ENCODE measurements around the gene FRRS1.
A peak's percentile ranks its signal among the peaks of the same experiment; 100 is the strongest.
"Not testable (repeated sequence)": the region's sequence is repeated elsewhere in the genome, so short reads cannot be mapped to it uniquely, and the experiment has no call there.

Gene FRRS1

DNA sequence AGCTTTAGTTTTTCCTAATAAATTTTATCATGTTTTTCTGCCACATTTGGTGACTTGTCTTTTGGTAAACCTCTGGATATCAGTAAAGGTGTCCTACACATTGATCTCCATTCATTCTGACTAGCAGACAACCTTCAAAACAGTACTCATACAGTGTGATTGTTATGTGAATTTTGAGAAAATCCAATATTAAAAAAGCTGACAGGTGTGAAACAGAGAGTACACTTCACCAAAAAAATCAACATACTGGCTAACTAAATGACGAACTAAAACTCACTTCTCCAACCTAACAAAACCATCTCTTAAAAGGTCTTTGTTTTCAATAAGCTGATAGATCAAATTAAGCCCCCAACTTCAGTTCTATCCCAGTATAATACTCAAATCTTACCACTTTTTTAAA, 1.5 kb downstream of the FRRS1 start:
- no peak for DNase-seq

DNA sequence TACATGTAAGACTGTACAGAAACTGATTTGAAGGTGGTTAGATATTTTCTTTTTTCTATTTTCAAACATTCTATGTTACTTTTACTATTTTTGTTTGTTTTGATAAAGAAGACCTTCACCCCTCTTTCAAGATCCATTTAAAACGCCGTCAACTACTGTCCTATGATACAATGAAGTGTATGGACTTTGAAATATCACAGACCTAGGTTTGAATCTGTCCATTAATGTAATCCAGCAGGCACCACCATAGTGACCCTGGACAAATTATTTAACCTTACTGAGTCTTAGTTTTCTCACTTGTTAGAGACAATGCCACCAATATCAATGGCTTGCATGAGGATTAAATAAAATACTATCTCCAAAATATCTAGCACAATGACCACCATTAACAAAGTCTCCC, 2.0 kb downstream of the FRRS1 start:
- DNase-seq: no peak

DNA sequence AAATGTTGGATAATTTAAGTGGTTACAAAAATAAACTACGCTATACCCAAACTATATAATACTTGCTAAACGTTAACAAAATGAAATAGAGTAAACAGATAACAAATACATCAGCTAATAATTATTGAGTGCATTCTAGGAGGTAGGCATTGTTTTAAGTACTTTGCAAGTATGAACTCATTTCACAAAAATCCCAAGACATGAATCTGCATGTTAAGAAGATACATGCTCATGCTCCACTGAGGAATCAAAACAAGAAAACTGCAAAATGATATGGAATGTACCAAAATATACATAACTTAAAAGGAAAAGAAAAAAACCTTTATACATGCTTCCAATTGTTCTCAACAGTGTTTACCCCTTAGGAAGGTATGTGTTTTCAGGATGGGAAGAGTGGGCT, 2.5 kb downstream of the FRRS1 start:
- DNase-seq: no peak

DNA sequence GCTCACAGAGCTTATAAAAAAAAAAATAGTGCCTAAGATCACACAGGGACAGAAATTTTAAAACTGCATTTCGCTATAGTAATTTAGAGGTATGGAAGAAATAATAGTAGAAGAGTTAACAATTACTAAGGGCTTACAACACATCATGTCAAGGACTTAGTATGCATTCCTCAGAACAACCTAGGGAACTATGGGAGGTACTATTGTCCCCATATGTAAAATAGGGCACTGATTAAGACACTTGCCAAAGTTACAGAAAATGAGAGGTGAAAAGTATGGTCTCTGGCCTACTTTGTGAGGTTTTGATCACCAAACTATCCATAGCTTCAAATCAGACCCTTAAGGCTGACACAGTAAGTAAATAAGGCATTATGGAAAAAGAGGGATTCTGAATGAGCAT, 4.7 kb downstream of the FRRS1 start:
- no peak for DNase-seq

DNA sequence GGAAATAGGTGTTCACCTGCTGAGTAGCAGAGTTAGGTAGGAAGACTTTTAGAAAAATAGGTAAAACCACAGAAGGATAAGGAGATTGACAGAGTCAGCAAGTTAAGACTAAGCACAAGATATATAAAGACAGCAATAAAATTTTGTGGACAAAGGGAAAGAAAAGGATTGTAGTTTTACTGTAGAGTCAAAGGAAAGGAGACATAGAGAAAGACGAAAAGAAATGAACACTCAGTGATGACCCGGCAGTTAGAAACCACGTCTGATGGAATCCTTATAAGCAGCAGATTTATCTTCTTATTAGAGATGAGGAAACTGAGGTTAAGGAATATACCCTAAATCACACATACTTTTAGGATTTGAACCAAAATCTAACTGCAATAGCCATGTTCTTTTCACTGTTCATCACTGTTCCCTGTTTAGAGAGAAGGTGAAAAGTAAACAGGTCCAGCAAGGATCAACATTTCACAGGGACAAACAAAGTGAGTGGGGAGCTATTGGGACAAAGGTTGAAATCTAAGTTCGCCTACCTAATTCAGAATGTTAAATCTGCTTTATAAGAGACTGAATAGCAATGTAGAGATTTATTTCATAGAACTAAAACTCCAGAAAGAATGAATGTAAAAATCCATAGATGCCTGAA, 6.8 kb downstream of the FRRS1 start:
- no peak for DNase-seq

DNA sequence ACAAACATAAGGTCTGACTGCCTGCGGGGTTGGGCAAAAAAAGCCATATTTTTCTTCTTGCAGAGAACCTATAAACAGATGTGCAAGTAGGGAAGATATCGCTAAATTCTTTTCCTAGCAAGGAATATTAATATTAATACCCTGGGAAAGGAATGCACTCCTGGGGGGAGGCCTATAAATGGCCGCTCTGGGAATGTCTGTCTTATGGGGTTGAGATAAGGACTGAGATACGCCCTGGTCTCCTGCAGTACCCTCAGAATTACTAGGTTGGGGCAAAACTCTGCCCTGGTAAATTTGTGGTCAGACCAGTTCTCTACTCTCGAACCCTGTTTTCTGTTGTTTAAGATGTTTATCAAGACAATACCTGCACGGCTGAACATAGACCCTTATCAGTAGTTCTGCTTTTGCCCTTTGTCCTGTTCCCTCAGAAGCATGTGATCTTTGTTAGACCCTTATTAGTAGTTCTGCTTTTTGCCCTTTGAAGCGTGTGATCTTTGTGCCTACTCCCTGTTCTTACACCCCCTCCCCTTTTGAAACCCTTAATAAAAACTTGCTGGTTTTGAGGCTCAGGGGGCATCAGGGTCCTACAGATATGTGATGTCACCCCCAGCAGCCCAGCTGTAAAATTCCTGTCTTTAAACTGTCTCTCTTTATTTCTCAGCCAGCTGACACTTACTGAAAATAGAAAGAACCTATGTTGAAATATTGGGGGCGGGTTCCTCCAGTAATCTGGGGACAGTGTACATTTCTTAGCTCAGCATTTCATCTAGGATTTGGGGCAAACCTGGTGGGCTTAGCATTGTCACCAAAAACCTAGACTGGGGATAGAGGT, 7.5 kb downstream of the FRRS1 start:
- not testable (repeated sequence) for DNase-seq

DNA sequence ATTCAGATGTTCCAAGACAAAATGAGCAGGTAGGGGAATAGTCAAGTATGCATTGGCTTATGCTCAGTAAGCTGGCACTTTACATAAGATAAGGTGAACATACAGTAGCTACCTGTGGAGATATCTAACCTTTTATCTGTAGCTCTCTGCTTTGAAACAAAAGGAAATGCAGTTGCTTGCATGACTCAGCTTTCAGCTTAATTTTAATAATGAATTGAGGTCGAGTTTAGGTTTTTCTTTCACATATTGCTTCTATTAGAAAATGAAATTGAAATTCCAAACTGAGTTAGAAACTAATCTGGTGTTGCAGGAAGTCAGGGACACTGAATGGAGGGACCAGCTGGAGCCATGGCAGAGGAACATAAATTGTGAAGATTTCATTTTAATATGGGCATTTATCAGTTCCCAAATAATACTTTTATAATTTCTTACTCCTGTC, 8.3 kb downstream of the FRRS1 start:
- no peak for DNase-seq

DNA sequence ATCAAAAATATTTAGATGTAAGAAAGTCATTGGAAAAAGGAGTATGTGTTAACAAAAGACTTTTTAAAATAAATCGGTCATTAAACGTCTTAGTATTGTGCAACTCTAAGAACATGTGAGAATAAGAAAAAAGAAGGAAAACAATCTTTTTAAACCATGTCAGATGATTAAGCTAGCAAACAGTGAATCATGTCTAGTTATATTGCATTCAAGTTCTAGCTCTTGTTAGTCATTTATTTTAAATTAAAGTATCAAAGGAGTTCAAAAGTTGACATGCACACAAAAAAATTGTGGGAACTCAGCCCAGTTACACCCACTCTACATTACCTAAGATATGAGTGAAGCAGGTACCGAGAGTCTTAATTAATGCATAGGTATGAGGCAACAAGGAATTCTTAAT, 9.8 kb downstream of the FRRS1 start:
- DNase-seq: no peak

DNA sequence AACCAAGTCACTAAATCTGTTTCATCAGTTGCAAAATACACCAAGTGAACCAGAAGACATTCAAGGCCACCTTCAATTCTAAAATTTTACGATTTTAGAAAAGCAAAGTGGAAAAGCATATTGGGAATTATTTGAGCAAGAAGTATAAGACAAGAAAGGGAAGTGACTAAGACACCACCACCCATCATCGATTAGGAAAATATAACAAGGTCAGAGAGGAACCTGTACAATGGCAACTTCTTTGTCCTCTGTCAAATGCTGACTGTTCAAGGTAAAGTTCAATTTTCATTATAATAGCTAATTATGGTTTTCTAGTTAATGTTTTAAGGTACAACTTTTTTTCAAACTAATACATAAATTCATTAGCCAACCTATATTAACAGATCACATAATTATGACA, 10.8 kb downstream of the FRRS1 start:
- DNase-seq: no peak

DNA sequence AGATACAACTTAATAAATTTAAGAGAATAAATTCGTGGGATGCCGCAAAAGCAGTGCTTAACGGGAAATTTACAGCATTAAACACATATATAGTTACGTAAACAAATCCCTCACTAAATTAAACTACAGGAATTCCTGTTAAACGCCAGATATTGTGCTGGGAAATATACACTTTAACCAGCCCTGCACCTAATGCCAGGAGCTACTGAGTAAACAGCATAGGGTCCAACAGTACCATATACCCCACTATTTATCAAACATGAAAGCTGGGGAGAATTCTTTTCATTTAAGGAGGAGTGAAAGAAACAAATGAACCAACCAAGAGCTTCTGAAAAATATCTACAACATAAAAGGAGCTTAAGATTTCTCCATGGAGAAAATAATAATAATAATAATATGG, 11.7 kb downstream of the FRRS1 start:
- DNase-seq: no peak

DNA sequence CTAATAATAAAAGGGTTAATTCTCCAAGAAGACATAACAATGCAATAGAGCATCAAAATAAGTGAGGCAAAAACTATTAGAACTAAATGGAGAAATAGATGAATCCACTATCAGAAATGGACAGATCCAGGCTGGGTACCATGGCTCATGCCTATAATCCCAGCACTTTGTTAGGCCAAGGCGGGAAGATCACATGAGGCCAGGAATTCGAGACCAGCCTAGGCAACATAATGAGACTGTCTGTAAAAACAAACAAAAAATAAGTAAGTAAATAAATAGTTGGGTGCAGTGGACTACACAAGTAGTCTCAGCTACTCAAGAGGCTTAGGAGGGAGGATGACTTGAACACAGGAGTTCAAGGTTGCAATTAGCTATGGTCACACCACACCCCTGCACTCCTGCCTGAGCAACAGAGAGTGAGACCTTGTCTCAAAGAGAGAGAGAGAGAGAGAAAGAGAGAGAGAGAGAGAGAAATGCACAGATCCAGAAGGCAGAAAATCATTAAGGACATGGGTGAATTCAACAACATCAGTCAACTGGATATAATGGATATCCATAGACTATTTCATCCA, 12.3 kb downstream of the FRRS1 start:
- DNase-seq: peak; percentile 28

DNA sequence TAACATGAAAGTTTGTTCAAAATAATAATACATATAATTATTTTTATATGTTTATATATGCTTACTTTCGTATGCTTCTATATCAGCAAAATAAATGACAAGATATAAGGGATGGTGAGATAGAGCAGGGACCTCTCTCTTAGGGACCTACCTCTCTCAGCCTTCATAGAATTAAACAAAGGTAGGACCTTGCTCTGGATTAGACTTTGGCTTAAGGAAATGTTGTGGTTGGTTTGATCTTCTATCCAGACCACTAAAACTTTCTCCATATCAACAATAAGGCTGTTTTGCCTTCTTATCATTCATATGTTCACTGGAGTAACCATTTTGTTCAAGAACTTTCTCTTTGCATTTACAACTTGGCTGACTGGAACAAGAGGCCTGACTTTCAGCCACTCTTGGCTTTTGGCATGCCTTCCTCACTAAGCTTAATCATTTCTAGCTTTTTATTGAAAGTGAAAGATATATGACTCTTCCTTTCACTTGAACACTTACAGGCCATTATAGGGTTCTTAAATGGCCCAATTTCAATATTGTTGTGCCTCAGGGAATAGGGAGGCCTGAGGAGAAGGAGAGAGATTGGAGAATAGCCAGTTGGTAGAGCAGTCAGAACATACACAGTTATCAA, 14.4 kb downstream of the FRRS1 start:
- no peak for DNase-seq

DNA sequence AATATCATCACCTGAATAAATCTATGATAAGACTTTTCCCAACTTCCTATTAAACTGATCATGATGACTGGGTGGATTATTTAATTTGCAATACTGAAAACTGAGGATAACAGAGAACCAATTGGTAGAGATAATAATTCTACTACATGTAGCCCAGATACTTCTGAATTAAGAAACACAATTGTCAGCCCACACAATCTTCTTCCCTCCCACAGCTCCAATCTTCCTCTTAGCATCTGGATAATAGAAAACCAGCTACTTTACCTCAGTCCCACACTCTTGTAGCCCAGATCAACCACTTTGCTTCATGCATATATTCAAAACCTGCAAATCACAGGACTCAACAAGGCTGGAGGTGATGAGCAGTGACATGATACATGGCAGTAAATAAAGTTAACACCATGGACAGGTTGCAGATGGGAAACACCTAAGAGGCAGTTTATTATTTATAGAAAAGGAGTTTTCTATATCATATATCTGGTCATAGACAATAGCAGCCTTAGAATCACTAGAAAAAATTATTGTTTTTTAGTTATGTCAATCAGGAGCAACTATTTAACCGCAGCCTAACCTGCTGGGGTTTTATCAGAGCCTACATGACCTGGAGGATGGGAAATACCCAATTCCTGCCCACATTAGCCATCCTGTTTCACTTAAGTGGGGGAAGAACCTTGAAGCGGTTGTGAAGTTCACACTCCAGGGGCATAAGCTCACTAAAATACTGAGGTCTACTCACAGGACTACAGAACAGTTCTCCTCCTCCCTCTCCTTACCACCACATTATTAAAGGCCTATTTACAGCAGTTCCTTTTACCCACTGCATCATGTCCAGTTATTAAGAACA, 16.7 kb downstream of the FRRS1 start:
- no peak for DNase-seq

DNA sequence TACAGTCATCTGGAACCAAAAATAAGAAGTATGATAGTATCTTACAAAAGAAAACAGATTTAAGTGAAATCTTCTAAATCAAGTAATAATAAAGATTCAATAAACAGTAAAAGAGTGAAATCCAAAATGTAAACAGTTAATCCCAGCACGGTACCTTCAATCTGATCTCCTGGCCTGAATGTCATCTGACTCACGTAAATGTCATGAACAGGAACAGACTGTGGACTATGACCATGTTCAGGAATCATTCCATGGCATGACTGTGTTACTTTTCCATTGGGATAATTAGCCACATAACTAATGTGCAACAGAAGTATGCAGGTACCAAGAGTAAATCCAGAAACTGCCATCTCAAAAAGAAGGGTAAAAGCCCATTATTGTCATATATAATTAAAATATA, 18.0 kb downstream of the FRRS1 start:
- no peak for DNase-seq

DNA sequence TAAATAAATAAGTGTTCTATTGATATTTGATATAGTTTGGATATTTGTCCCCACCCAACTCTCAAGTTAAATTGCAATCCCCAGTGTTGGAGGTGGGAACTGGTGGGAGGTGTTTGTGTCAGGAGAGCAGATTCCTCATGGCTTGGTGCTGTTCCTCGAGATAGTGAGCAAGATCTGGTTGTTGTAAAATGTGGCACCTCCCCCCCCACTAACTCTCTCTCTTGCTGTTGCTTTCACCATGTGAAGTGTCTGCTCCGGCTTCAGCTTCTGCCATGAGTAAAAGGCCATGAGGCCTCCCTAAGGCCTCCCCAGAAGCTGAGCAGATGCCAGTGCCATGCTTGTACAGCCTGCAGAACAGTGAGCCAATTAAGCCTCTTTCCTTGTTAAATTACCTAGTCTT, 20.8 kb downstream of the FRRS1 start:
- no peak for DNase-seq

DNA sequence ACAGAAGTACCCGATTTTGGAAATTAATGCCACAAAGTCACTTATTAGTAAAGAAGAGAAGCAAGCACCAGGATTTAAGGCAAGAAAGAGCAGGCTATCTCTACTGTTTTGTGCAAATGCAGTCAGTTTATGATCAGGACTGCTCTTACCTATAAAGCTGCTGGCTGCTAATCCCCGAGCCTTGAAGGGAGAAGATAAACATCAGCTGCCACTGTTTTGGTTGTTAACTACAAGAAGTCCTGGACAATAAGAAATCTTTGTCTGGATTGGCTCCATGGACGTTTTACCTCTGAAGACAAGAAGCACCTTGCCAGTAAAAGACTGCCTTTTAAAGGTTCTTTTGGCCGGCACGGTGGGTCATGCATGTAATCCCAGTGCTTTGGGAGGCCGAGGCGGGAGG, 21.4 kb downstream of the FRRS1 start:
- DNase-seq: no peak

DNA sequence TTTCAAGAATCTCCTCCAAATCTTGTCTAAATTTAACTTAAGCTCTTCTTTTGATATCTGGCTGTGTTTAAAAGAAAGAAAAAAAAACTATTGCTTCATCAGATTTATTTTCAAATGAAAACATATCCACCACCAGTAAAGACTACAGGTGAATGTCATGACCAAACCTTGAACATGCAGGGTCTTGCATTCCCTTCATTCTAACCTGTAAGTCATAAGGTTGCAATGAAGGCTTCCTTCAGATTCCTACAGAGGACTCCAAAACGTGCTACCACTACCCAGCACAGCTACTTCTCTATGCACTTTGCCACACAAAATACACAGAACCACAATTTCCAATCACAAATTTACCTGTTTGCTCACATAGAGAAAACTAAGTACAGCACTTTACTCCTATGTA, 26.3 kb downstream of the FRRS1 start:
- DNase-seq: no peak

DNA sequence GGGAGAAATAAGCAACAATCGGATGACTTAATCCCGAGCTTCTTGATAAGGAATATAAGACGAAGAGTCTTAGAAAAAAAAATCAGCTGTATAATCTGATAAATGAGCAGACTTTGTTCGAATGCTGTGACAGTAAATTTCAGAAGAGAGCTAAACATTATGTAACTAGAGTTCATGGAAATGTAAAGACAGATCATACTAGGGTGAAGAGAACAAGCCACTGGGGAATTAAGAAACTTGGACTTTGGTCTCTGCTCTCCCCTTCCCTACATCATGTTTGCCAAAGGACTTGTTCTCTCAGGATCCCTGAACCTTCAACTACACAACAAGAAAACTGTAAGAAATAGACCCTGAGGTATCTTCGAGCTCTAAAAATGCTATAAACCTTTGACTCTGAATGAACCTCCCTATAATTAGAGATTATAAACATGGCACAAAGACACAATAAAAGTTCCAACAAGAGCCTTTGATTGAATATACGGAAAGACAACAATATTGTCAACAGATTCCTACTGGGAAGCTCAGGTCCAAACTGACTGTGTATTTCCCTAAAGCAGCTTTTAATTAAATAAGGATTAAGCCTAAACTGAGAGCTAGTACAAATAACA, 27.5 kb downstream of the FRRS1 start:
- DNase-seq: no peak

DNA sequence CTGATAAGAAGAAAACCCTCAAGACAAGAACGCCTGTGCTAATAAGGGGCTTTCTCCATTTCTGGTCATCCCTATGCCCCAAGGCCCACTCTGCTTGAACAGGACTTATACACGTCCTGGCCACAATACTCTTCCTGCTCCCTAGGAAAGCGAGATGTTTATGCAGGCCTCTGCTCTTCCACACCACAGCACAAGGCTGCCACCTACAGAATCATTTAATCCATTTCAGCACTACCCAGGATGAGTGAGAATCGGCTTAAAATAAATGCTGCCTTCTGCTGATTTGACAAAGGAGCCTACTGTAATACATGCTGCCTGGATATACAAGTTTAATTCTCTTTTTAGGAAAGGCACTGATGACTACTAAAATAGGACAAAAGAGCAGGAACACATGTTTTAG, 29.4 kb downstream of the FRRS1 start:
- DNase-seq: peak; percentile 87

DNA sequence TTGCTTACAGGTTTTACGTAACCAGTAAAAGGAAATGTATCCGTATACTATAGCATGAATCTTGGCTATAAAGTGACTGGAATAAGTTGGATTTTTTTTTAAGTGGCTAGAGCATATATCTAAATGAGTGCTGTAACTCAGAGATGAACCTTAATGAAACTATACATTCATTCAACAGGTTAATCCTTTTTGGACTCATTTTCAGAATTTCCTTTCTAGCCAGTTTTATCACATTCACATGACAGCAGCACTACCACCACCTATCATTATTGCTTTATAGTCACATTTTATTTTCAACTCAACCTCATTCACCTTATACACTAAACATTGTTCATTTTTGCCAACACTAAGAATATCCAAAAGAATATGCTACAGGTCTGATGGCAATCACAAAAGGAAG, 30.6 kb downstream of the FRRS1 start:
- no peak for DNase-seq

DNA sequence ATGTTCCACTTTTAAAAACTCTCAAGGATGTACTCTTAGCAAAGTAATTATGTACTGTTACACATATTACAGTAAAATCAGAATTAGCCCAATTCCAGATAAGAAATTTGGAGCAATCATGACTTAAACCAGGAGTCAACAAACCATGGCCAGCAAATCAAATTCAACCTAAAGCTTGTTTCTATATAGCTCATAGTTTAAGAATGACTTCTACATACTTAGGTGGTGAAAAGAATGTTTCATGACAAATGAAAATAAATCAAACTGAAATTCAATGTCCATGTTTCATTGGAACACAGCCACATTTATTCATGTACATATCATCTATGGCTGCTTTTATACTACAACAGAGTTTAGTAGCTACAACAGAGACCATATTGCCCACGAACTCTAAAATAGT, 35.1 kb downstream of the FRRS1 start:
- no peak for DNase-seq

DNA sequence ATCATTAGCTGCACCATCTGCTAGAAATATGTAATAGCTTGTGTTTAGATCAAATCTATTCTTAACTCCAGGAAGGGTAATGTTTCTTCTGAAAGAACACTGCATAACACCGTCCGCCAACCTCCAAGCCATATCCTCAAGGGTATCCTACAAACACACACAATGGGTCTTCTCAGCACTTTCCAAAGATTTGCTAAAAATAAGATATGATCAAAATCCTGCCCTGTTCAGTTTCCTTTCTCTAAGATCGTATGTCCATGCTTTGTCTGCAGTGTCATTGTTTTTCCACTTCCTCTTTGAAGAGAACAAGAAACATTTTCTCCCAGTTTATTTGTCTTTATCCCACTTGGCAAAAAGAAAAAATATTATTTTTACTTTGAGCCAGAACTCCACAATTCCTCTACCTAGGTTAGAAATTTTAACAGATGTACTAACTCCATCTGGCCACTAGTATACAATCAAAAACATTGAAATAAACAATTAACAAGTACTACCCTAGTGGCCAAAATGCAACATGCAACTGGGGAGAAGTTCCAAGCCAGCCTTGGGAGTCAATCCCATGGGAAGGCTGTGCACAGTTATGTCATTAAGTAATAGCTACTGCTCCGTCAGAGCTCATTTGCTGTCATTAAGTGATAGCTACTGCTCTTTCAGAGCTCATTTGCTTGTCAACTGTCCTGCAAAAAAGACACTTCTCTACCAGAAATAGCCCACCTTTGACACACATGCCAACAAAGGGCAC, 37.8 kb downstream of the FRRS1 start:
- DNase-seq: peak; percentile 75

All from DMS53 (cell line).